A172 (cell line): ENCODE results near the gene MAGED1. TPM values are rescaled to one million over a fixed set of nuclear protein-coding genes. Genes with fewer than 3 reads are reported as not detected.

Source experiments
- DNase-seq: peaks from one replicate; pipeline ENCODE4 v3.0.0-alpha.2; 2015; ENCODE audit warnings: low spot score
- total RNA-seq: library from RNA; depleted of rRNA; stranded (reverse); fragments of >200 nt; shearing (Covaris generic); gene quantifications from 2 replicates; pipeline ENCODE4 v1.2.3, GENCODE V29; 2014; rRNA removed

The MAGED1 gene, protein sequence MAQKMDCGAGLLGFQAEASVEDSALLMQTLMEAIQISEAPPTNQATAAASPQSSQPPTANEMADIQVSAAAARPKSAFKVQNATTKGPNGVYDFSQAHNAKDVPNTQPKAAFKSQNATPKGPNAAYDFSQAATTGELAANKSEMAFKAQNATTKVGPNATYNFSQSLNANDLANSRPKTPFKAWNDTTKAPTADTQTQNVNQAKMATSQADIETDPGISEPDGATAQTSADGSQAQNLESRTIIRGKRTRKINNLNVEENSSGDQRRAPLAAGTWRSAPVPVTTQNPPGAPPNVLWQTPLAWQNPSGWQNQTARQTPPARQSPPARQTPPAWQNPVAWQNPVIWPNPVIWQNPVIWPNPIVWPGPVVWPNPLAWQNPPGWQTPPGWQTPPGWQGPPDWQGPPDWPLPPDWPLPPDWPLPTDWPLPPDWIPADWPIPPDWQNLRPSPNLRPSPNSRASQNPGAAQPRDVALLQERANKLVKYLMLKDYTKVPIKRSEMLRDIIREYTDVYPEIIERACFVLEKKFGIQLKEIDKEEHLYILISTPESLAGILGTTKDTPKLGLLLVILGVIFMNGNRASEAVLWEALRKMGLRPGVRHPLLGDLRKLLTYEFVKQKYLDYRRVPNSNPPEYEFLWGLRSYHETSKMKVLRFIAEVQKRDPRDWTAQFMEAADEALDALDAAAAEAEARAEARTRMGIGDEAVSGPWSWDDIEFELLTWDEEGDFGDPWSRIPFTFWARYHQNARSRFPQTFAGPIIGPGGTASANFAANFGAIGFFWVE
- 98.9 and 110 TPM in 2 replicates for total RNA-seq

- DNase-seq = peak; percentile 91
Measured at GRCh38 chrX:51892921-51893745, at the start of gene MAGED1. MAGED1 (plus strand) TSS chrX:51893623; CDS start chrX:51894305, 682 bp downstream.

DNA sequence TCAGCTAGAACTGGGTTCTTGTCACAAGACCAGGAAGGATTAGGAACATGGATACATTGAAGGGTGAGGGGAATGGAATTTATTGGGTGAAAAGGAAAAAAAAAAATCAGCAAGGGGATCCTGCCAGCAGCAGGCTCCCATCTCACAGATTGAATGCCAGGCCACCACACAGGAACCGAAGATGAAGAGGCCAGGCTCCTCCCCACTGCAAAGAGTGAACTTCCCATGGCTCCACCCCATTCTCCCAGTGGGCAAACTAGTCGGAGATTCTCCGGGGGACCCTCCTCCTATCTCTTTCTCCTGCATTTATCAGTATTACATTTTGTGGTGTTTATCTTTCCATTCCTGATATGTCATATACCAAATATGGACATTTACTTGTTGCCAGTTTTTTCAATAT, 46.0 kb upstream of the MAGED1 start:
- no peak for DNase-seq

GRCh38 chrX:51851507-51852085, 41.8 kb upstream of the MAGED1 start:
- DNase-seq = no peak

GRCh38 chrX:51852096-51852495, 41.3 kb upstream of the MAGED1 start:
- no peak for DNase-seq

DNA sequence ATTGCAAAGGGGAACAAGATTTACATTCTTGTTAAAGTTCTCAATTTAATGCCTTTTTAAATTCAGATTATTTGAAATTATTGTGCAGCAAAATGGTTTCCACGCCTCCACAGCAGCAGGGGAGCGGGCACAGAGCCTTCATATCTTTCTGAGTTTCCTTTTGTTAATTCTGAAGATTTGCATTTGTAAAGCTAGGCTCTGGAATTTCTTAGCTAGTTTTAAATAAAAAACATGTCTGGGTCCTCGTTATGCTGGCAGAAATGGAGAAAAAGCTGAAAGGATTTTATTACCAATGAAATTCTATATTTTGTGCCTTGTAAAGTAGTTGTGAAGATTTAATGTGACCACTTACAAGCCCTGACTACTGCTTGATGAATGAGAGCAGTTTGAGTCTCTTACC, 40.8 kb upstream of the MAGED1 start:
- no peak for DNase-seq

GRCh38 chrX:51853251-51853650, 40.2 kb upstream of the MAGED1 start:
- DNase-seq = no peak

- DNase-seq = no peak
Measured at GRCh38 chrX:51855698-51856097, 37.7 kb upstream of the MAGED1 start.

DNA sequence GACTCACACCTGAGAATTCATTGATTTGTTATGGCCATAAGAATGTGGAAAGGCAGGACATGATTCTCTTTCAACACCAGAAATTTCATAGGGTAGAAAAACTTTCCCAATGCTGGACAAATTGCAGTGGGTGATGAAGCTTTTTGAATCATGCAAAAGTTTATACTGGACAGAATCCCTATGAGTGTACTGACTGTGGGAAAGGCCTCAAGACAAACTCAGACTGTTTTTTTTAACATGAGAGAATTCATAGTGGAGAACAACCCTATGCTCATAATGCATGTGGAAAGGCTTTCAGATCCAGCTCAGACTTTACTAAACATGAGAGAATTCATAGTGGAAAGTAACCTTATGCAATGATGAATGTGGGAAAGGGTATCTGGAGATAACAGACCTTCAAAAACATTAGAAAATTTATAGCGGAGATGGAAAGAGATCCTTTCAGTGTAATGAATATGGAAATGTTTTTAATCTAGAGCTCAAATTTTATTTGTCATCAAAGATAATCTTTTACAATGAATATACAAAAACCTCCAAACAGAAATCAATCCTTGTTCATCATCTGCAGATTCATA, 36.2 kb upstream of the MAGED1 start:
- no peak for DNase-seq

DNA sequence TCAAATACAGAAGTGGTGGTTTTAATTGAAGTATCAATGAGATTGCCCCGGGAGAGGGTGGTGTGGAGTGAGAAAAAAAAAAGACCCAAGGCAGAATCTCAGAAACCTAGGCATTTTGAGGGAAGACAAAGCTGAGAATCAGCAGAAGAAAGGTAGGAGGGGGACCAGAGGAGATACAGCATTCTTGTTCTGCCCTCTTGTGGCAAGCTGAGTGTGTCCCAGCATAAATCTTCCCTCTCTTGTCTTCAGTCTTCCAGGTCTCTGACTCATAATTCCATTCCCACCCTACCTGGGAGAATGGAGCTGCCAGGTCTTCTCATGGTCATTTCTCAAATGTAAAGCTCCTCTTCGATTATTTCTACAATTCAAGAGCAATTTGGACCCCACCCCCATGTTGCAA, 32.7 kb upstream of the MAGED1 start:
- peak; percentile 29 for DNase-seq

GRCh38 chrX:51862920-51863319, 30.5 kb upstream of the MAGED1 start:
- no peak for DNase-seq

DNA sequence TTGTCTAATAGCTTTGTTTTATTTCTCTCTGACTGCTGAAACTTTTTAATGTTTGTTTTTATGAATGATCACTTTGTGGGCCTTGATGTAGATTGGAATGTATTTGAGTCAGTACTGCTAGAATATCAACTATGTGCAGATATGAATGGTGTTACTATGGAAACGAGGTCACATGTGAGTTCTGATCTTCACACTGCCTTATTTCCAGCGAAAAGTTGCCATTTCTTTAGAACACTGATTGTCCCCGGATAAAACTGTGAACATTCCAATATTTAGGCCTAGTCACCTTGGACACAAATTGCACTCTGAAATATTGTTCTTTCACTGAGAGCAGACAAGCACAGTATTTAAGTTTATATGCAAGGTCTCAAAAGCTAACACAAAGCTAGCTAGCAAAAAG, 27.2 kb upstream of the MAGED1 start:
- no peak for DNase-seq

- DNase-seq = no peak
Measured at GRCh38 chrX:51867626-51868025, 25.8 kb upstream of the MAGED1 start.

GRCh38 chrX:51870354-51870753, 23.1 kb upstream of the MAGED1 start:
- no peak for DNase-seq

DNA sequence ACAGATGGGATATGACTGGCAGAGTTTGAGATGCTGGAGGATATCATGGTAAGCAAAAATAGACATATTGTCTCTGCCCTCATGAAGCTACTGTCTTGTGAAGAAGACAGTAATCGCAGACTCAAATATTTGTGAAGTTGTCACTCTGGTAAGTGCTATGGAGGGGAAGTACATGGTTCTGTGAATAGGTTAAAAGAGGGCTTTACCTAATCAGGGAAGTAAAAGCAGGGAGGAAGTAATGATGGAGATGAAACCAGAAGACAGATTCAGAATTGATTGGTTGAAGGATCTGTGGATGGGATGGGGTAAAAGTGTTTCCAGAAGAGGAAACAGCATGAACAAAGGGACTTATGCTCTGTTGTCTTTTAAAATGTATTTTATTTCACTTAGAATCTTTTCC, 19.3 kb upstream of the MAGED1 start:
- no peak for DNase-seq

GRCh38 chrX:51876441-51876840, 17.0 kb upstream of the MAGED1 start:
- no peak for DNase-seq

DNA sequence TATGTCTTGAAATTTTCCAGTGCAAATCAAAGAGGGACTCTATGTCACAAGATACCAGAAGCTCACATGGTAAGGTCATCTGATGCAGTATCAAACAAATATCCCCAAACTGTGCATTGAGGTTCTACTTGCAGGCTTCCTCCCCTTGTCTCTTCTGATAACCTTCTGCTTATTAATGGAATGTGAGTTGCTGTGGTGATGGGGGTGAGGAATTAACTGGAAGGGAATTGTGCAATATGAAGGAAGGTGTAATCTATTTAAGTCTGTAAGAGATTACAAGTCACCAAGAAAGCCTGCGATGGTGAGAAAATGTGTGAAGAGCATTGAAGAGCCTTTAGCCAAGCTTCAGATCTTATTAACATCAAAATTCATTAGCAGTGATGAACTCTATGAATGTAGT, 15.4 kb upstream of the MAGED1 start:
- no peak for DNase-seq

DNA sequence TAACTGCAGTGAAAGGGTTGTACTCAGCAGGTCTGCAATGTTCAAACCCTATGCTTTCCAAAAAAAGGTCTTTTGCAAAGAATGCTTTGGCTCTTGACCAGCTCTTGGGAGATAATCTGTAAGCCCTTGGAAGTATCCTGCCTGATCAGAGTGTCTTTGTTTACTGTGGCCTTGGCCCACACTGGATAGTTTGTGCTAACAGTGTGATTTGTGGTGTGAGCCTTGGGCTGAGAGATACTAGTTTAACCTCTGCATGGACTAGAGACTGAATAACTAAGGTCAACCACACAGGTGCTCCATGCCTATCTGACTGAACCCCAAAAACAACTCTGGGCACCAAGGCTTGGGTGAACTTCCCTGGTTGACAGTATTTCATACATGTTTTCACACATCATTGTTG, 3.6 kb upstream of the MAGED1 start:
- DNase-seq = no peak

GRCh38 chrX:51891245-51891644, 2.2 kb upstream of the MAGED1 start:
- DNase-seq = no peak

- DNase-seq = no peak
Measured at GRCh38 chrX:51891821-51892551, 1.4 kb upstream of the MAGED1 start.

DNA sequence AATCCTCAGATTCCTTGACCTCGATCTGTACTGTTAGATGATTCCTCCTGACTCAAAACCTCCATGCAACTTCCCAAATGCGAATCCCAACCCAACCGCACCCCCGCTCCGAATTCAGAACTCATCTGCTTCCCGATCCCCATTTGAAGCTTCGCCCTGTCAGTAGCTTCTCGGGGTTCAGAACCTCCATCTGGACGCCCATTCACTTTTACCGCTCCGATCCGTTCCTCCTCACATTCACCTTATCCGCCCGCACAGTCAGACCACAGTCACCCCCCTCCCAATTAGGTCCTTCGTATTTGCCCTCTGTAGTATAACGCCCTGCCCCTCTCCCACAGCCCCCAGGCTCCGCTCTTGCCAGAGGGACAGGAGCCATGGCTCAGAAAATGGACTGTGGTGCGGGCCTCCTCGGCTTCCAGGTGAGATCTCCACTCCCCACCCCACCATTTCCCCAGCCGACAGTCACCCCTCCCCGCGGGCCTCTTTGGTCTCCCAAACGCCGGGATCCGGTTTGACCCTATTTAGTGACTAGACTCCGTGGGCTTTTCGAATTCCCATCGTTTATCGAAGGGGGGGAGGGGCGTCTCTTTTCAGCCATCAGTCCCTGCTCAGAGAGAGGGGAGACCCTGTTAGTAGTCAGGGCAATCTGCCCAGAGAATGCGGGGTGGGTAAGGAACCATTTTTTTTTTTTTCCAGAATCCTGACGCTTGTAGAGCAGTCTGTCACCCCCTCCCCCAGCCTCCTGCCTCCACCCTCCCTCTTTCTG, 691 bp downstream of the MAGED1 start:
- no peak for DNase-seq
